Embryonic facial prominence (tissue), 1 donor: ENCODE measurements around the gene EPHB2.
"Not testable (repeated sequence)": the region's sequence is repeated elsewhere in the genome, so short reads cannot be mapped to it uniquely, and the experiment has no call there.

Experiments used
- DNase-seq: peaks from one replicate; pipeline ENCODE4 v3.0.0-alpha.2; 2016; ENCODE audit errors: extremely low spot score

EPHB2 gene

DNA sequence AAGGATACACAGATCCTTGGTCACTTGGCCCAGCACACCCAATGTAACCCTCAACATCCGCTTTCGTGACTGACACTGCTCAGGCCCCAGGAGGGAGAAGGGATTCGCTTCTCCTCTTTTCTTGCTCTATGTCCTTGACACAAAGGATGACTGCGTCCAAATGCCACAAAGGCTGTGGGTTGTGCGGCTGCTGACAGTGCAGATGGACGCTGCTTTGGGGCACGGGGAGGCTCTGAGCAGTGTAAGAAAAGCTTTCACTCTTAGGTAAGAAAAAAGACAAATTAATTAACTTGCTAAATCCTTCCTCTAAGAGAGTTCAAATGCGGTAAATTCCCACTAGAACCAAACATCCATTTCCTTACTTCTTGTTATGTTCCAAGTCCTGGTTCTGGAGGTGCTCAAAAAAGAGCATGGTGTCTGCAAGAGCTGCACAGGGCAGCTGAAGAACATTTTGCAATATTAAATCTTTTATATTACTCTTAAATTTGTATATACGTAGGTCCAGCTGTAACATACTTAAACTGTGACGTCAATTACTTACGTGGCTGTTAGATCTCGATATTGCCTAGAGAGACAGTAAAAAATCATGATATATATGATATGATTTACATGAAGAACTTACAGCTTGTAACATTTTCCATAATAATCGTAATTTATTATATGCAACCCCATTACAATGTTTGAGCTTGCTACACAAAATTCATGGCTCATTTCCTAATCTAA is 19.4 kb upstream of the EPHB2 start:
- no peak for DNase-seq

DNA sequence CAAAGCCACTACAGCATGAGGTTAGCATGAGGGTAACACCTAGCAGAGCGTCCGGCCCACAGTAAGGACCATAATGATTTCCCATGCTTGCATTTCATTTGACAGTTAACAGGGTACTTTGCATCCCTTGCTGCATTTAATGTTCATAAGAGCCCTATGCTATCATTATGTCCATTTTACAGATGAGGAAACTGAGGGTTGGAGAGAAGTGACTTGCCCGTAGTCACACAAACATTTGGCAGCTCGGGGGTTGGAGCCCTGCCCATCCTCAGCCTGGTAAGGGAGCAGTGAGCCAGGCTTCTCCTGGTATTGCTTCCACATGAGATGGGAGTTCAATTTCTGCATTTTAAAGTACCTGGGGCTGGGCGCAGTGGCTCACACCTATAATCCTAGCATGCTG is 16.5 kb upstream of the EPHB2 start:
- DNase-seq, result no peak

DNA sequence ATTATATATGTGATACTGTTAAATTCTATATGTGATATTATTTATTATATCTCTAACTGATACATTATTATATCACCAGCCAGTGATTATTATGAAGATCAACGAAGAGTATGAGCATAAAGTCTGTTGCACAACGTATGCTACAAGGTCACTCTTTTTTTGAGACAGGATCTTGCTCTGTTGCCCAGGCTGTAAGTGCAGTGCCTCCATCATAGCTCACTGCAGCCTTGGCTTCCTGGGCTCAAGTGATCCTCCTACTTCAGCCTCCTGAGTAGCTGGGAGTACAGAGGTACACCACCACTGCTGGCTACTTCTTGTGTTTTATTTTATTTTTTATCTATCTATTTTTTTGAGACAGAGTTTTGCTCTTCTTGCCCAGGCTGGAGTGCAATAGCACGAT is 14.0 kb upstream of the EPHB2 start:
- no peak for DNase-seq

DNA sequence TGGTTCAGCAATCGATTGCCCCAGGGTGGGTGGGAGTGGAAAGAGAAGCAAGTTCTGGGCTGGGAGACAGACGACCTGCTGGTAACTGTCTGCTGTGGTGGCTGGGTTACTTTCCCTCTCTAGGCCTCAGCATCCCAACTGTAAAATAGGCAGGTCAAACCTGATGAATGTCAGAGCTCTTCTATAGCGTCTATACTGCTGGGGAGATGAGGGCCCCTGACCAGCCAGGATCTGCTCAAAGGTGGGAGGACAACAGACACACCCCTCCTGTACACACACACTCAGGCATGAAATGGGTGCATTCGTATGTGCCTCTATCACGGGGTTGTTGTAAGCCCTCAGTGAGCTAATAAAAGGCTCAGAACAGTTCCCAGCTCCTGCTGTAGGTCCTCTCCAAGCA is 12.7 kb upstream of the EPHB2 start:
- no peak for DNase-seq

GRCh38 chr1:22699681-22700520 is 10.7 kb upstream of the EPHB2 start:
- DNase-seq, result no peak

DNA sequence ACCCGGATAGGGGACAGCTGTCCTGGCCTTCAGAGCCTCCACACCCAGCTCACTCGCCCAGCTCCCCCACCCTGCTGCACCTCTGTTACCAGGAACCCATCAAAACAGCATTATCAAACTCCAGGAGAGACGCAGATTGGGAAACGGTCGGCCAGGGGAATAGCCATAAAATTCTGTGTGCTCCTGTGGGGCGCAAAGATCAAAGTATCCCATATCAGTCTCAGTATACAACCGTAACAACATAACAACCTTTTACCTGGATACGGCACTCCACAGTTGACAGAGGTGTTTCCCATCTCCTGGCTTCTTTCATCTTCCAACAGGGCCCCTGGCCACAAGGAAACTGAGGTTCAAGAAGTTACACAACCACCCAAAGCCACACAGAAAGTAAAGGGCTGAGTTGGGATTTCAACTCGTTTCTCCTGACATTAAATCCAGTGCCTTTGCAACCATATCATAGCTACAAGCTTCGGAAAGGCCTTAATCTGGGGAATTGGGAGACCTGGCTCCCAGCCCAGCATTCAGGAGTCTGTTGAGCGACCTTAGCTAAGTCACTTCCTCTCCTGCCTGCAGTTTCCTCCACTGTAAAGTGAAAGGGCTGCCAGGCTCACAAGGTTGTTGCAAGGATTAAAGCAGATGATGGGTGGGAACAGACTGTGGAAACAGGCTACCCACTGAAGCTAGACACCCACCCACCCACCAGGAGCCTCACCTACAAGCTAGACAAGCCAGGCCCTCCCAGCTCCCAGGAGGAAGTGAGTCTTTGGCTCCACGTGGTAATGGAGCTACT is 8.1 kb upstream of the EPHB2 start:
- no peak for DNase-seq

DNA sequence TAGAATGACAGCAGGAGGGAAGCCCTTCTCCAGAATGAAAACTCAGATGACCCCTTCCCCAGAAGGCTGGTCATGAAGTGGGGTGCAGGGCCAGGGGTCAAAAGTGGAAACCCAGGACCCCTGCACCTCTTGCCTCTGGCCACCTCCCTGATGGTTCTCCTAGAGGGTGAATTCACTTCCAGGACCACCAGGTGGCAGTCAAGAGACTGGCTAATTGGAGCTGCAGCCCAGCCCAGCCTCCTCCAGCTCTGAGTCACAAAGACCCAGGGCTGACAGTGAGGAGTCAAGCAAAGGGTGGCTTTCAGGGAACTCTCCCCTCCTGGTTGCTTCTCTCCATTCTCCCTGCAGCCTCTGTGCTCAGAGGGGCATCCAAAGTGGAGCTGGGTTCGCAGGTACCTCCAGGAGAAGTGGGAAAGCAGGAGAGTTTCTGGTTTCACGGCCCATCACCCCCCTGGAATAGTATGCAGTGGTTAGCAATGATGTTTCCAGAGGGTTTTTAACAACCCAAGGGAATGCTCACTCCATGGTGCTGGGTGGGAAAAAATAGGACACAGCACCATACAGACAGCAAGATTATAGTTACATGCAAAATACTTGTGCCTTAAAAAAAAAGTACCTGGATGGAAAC is 6.1 kb upstream of the EPHB2 start:
- DNase-seq, result peak; percentile 39

DNA sequence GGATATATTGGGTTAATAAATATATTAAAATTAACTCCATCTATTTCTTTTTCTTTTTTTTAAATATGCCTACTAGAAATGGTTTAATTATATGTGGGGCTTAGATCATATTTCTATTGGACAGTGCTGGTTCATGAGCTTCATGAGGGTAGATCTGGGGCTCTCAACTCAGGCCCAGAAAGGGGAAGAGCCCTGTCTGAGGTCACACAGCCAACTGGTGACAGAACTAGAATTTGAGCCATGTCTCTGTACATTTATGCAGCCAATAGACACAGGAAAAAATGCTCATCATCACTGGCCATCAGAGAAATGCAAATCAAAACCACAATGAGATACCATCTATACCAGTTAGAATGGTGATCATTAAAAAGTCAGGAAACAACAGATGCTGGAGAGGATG is 5.1 kb upstream of the EPHB2 start:
- no peak for DNase-seq

- DNase-seq, result not testable (repeated sequence)
Measured at GRCh38 chr1:22706100-22706499, 4.5 kb upstream of the EPHB2 start.

GRCh38 chr1:22708777-22709176 is 1.9 kb upstream of the EPHB2 start:
- DNase-seq, result no peak

DNA sequence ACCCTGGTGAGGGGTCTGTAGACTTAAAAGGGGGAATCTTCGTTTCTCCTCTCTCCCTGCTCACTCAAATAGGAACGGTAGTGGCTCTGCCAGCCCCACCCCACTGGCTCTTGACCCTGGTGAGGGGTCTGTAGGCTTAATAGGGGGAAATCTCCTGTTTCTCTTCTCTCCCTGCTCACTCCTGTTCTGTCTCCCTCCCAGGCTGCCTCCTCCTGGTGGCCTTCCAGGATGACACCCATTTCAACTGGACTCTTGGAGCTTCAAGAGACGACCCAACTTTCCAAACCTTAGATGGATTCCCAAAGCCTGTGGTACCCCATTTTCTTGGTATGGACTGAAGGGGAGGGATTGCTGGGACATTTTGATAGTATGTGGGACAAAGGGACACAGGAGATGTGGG is 1.4 kb upstream of the EPHB2 start:
- no peak for DNase-seq

- no peak for DNase-seq
Measured at GRCh38 chr1:22709891-22710700, 543 bp upstream of the EPHB2 start.

GRCh38 chr1:22711071-22711470 is 432 bp downstream of the EPHB2 start:
- no peak for DNase-seq

GRCh38 chr1:22711591-22712501 is 1.2 kb downstream of the EPHB2 start:
- no peak for DNase-seq

GRCh38 chr1:22712502-22713271 is 2.0 kb downstream of the EPHB2 start:
- DNase-seq, result no peak

- no peak for DNase-seq
Measured at GRCh38 chr1:22714455-22714854, 3.8 kb downstream of the EPHB2 start.

DNA sequence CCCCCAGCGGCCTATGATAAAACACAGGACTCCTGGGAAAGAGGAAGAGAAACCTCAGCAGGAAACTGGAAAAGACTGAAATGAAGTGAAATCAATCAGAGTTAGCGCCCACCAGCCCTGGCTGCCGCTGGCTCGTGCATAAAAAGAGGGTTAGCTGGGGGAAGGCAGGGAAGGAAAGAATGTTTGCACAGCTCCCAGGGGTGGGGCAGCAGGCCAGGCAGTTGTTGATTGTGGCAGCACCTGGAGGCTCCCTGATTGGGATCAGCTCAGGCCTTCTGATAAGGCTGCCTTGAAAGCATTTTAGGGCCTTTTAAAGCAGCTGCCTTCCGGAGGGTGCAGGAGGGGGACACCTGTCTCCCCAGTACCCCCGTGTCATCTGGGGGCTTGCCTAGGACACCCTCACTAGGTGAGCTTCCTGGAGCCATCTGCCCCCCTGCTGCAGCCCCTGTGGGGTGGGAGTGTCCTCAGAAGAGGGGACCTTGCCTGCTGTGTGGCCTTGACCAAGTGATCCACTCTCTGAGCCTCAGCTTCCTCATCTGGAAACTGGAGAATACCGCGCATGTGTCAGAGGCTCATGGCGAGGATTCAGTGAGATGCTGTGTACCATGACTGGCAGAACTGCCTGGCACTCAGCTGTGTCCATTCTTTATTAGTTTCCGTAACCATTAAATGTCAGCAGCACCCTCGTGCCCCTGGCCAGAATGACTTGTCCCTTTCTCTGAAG is 6.6 kb downstream of the EPHB2 start:
- DNase-seq, result no peak

GRCh38 chr1:22721122-22721873 is 10.7 kb downstream of the EPHB2 start:
- DNase-seq, result no peak
